GM18519 (cell line): ENCODE measurements around the gene FLVCR2.

Experiments
- ATAC-seq: cut with Tn5 transposase; IDR thresholded peaks from one replicate; pipeline ENCODE4 v1.9.1; 2021; ENCODE audit warnings: mild to moderate bottlenecking, moderate library complexity; ENCODE audit not compliant: unreplicated experiment, low FRiP score

FLVCR2 gene

GRCh38 chr14:75626396-75626795 is 48.0 kb downstream of the FLVCR2 start:
- ATAC-seq, result no peak

DNA sequence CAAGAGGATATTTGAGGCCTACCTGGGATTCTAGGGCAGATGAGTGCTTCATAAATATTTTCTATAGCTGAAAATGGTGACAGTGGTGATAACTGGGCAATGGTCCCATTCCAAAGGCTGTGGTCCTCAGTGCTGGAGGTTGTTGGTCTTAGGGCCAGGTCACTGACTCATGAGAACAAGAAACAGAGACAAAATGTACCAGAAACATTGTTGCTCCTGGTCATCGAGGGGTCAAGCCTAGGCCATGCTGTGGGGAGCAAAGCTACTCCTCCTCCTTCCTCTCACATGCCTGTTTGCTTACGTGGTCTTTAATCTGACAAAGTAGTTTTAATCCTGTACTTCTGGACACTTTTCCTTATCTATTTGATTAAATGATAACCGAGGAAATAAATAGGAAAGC is 48.4 kb downstream of the FLVCR2 start:
- no peak for ATAC-seq

DNA sequence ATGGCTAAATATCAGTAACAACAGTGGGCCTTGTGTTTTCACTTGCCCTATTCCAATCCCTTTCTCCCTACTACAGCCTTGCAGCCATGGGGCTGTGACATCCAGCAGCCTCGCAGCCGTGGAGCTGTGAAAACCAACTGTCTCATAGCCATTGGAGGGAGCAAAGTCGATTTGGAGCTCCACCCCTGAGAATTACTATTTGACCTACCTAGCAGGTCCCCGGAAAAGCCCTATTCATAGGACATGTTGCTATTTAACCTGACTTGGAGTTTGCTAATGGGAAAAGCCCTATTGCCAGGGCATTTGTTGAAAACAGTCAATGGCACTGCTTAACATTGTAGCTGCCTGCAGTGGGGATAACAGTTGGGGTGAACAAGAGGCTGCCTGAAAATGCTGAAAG is 49.0 kb downstream of the FLVCR2 start:
- ATAC-seq, result no peak

DNA sequence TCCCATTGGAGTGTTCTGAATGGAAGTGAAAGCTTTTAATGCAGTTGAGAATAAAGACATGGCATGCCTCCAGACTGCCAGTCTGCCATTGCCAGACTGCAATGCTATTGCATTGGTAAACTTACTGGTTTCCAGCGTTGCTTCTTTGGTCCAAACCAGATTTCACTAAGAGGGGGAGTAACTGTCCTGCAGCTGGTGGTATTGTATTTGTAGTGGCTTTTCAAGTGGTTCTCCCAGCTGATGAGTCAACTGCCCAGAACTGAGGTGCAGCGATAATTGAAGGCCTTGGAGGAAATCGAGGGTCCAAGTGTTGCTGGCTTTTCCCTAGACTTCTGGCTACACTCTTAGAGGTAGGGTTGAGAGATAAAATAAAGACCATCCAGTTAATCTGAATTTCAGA is 50.4 kb downstream of the FLVCR2 start:
- no peak for ATAC-seq

DNA sequence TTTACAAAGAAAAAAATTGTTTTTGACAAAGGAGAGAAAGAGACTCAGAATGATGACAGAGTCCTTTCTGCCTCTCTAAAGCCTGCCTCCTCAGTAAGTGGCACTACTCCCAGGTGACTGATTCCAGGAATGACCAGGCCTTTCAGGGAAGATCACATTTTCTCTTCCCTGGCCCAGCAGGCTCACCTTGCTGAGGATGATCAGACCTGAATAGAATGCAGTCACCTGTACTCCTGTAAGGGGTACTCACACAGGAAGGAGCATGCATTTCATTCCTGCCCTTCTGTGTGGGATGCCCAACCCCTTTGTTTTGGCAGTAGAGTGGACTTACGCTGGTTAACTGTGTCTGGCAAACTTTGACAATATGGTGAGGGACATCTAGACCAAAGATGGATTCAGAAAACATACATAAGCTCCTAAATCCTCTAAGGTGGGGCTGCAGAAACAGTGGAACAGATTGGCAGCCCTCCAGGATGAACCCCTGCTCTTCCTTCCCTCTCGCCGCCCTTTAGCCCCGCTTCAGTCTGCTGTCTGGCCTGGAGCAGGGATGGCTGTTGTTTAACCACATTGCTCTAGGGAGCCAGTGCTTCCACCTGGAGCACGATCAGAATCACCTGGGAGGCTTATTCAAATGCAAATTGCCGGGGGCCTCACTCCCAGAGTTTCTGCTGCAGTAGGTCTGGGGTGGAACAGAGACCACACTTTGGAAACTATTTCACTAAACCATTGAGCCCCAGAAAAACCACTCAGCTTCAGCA is 52.5 kb downstream of the FLVCR2 start:
- ATAC-seq, result no peak

- no peak for ATAC-seq
These were observed 53.0 kb downstream of the FLVCR2 start for GRCh38 chr14:75631453-75631831.

DNA sequence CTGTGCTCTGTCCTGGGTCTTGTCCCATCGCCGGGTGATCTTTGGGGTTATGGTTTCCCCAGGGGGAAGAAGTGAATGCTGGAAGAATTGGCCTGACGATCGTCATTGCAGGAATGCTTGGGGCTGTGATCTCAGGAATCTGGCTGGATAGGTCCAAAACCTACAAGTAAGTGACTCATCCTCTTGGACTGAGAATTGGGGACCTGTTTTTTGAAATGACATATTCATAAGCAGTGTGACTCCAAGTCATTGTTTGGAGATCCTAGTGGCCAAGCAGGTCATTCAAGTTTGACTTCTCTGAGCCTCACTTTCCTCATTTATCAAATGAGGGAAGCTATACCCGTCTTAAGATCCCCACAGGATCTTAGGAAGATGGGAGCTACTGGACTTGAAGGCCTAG is 56.4 kb downstream of the FLVCR2 start:
- ATAC-seq, result no peak

DNA sequence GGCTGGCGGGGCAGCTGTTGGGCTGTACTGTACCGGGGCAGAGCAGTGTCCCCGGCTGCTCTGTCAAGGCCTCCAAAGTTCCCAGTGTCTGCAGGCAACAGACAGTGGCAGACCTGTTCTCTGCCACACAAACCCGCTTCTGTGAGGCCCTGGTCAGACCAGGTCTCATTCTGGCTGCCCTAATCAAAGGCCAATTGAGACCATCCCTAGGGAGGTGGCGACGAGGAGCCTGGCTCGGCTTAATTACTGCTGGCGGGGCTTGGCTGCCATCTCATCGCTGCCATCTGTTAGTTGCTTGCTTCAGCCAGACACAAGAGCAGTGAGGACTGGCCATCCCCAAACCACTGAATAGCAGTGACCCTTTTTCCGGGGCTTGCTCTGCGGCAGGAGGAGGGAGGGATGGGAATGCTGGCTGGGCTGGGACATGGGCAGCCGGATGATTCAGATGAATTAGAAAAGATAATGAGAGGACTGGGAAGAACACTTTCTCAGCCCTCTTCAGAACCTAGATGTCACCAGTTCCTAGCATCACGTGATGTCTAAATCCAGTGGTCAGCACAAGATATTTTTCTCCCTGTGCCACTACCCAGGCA is 57.8 kb downstream of the FLVCR2 start:
- ATAC-seq, result no peak

DNA sequence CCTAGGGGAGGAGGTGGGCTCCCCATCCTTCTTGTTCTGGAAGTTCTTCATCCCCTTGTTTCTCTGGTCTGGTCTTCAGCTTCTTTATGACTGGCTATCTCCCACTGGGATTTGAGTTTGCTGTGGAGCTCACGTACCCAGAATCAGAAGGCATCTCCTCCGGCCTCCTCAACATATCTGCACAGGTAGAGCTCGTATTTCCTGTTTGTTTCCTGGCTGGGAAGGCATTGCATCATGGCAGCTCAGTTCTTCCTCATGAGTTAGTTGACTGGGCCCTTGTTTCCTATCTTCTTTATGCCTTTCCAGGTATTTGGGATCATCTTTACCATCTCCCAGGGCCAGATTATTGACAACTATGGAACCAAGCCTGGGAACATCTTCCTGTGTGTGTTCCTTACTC is 62.5 kb downstream of the FLVCR2 start:
- ATAC-seq, result no peak

GRCh38 chr14:75643985-75644384 is 65.6 kb downstream of the FLVCR2 start:
- ATAC-seq, result no peak

DNA sequence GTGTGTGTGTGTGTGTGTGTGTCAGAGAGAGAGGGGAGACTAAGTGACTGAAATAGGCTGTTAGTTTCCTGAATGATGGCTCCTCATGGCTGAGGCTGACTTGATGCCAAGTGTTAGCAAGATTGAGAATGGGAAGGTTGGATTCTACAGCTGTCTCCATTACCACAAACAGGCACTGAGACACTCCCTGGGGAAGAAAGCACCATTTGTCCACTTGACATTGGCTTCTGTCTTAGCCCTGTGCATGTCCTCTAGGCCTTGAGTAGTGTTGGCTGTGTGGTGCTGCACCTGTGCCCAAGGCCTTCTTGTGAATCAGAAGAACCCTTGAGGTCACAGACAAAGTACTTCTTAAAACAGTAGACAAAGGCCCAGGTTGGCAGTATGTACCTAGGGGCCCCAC is 66.6 kb downstream of the FLVCR2 start:
- no peak for ATAC-seq

DNA sequence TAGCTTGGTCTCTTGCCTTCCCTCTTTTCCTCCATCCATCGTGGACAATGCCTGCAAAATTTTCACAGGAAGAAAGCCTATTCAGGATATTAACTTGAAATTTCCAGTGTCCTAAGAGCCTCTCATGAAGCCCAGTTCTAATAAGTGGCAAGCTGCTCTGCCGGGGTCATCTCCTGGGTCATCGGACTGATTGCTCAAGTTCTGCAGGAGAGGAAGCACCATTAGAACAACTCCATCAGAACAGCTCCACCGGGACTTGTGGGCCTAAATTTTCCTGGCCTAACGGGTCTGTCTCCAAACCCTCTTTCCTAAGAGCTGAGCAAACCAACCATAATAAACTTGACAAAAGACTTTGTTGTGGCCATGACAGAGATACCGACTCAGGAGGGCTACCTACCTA is 68.3 kb downstream of the FLVCR2 start:
- ATAC-seq, result no peak

DNA sequence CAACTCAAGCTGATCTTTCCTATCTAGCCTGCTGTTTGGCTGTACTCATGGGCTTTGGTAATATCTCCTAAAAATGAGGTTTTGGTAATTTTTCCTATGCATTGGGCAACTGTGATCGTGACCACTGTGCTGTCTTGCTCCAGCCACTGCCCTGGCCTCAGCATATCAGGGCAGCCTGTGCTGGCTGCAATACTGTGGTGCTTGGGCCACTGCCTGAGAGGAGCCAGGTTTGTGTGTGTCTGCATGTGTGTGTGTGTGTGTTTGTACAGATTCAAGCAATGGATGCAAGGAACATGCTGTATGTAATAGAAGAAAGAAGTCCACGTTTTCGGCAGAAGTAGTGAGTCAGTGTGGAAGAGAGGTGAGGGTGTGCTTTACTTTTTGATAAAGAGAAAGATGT is 69.2 kb downstream of the FLVCR2 start:
- no peak for ATAC-seq

GRCh38 chr14:75648066-75648838 is 69.8 kb downstream of the FLVCR2 start:
- ATAC-seq, result no peak

DNA sequence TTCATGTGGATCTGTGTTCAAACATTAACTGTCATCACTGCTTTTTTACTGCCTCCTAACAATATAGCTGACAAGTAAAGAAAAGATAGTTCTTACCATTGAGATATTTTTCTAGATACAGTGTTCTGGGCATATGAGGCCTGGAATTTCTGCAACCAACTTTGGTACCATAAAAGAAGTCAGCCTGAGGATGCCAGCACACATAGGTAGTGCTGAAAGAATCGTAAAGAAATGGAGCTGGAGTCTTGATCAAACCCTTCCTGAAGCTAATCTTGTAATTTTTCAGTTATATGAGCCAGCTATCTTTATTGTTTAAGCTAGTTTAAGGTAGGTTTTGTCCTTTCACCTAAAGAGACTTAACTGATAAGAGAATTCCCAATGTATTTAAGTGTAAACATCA is 70.9 kb downstream of the FLVCR2 start:
- ATAC-seq, result no peak

GRCh38 chr14:75649773-75650172 is 71.4 kb downstream of the FLVCR2 start:
- no peak for ATAC-seq

GRCh38 chr14:75650253-75651058 is 72.0 kb downstream of the FLVCR2 start:
- no peak for ATAC-seq

GRCh38 chr14:75653563-75653962 is 75.1 kb downstream of the FLVCR2 start:
- ATAC-seq, result no peak

GRCh38 chr14:75654127-75654732 is 75.8 kb downstream of the FLVCR2 start:
- ATAC-seq, result no peak

DNA sequence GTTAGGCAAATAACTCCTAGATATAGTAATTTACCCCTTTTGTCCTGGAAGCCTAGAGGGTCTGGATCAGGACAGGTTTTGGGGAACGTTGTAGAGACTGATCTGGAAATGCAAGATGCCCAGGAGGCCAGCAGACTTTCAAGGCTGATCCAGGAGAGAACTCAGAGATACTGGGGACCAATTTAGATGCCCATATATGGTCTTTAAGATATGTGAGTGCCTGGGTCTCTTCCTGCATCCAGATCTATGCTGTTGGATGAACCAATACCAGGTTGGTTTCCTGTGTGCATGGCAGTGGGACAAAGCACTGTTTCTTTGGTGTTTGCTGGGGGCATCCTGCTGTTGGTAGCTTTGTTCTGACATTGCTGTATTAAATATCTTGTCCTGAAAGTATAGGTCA is 76.8 kb downstream of the FLVCR2 start:
- ATAC-seq, result no peak

DNA sequence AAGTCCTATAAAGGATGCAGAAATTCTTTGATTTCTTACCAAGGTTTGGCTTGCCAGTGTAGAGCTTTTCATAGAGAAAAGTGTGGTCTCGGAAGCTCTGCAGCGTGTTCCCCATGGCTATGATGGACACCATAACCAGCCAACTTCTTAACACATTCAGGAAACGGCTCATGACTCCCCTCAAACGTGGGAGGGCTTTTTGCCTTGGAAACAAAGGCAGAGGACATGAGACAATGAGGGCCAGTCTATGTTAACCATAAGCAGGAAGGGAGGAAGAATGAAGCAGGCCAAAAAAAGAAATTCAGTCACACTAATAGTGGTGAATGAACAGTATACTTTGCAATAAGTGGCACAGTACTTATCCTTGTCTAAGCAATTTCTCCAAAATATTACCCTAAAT is 78.9 kb downstream of the FLVCR2 start:
- no peak for ATAC-seq
